CD14-positive monocyte (primary cell): ENCODE data around the gene PIEZO1. TPM values are rescaled to one million over a fixed set of nuclear protein-coding genes. Genes with fewer than 3 reads are reported as not detected.

Source experiments
- DNase-seq, 3 donors: peaks; one replicate each; pipeline ENCODE4 v3.0.0-alpha.2; 2011 to 2022
- H2AFZ ChIP-seq: 2 replicates; pipeline ENCODE4 v1.6.0; 2012; ENCODE audit warnings: mild to moderate bottlenecking, low read depth, low read length, inconsistent platforms; ENCODE audit not compliant: insufficient read depth, poor library complexity, severe bottlenecking
- H3K27ac ChIP-seq, 2 donors: 1 replicate in 1 of 2; 2 replicates in 1 of 2; pipeline ENCODE4 v1.5.1; 2012 to 2013; ENCODE audit warnings: low read length in 2 of 2, control low read depth in 1 of 2, inconsistent platforms in 1 of 2, low read depth in 1 of 2, mild to moderate bottlenecking in 1 of 2
- H3K27me3 ChIP-seq, 2 donors: one replicate each; pipeline versions ENCODE4 v1.6.0 to v1.6.1; 2011 to 2013; ENCODE audit warnings: low read length in 2 of 2; ENCODE audit not compliant: control insufficient read depth in 2 of 2, insufficient read depth in 2 of 2
- H3K36me3 ChIP-seq, 2 donors: replicated peaks in 1 of 2; 1 replicate in 1 of 2; 2 replicates in 1 of 2; pipeline versions ENCODE4 v1.5.1 to v1.6.1; 2012 to 2013; ENCODE audit warnings: low read length in 2 of 2, control low read depth in 1 of 2, inconsistent platforms in 1 of 2, mild to moderate bottlenecking in 1 of 2; ENCODE audit not compliant: insufficient read depth in 2 of 2, control insufficient read depth in 1 of 2
- H3K4me1 ChIP-seq, 2 donors: 1 replicate in 1 of 2; 2 replicates in 1 of 2; pipeline versions ENCODE4 v1.5.1 to v1.6.1; 2012 to 2013; ENCODE audit warnings: low read length in 2 of 2, control low read depth in 1 of 2, inconsistent platforms in 1 of 2, mild to moderate bottlenecking in 1 of 2, moderate library complexity in 1 of 2; ENCODE audit not compliant: insufficient read depth in 2 of 2, control insufficient read depth in 1 of 2
- H3K4me2 ChIP-seq: replicated peaks from 2 replicates; pipeline ENCODE3; 2012; ENCODE audit warnings: low read length, moderate library complexity, mild to moderate bottlenecking; ENCODE audit not compliant: poor library complexity, severe bottlenecking; ENCODE audit errors: extremely low read depth
- H3K4me3 ChIP-seq, 3 experiments: fragments of 200-600 bp in 1 of 3; sonication (generic) in 1 of 3; replicated peaks in 1 of 3; 1 replicate in 2 of 3; 2 replicates in 1 of 3; pipeline ENCODE4 v1.5.1; 2011 to 2013; ENCODE audit warnings: low read length in 3 of 3, mild to moderate bottlenecking in 3 of 3, control low read depth in 2 of 3, low read depth in 2 of 3, inconsistent platforms in 1 of 3, moderate library complexity in 1 of 3
- H3K79me2 ChIP-seq: 2 replicates; pipeline ENCODE4 v1.6.0; 2012; ENCODE audit warnings: mild to moderate bottlenecking, control low read depth, inconsistent platforms, low read length, moderate library complexity; ENCODE audit not compliant: insufficient read depth
- H3K9ac ChIP-seq: 2 replicates; pipeline ENCODE4 v1.6.0; 2017; ENCODE audit warnings: low read length, mild to moderate bottlenecking; ENCODE audit not compliant: insufficient read depth, poor library complexity, severe bottlenecking
- H3K9me3 ChIP-seq, 2 donors: replicated peaks in 1 of 2; 1 replicate in 1 of 2; 2 replicates in 1 of 2; pipeline versions ENCODE4 v1.5.1 to v1.6.1; 2012 to 2013; ENCODE audit warnings: low read length in 2 of 2, control low read depth in 1 of 2; ENCODE audit not compliant: control insufficient read depth in 1 of 2, insufficient read depth in 1 of 2
- H4K20me1 ChIP-seq: 2 replicates; pipeline ENCODE4 v1.6.0; 2012; ENCODE audit warnings: mild to moderate bottlenecking, low read length, control low read depth, moderate library complexity; ENCODE audit not compliant: insufficient read depth
- H3K27ac Mint-ChIP-seq, 7 donors: one replicate each; pipeline ENCODE4 v1.8.0; 2020; ENCODE audit warnings: mild to moderate bottlenecking in 7 of 7, mixed read lengths in 7 of 7, moderate library complexity in 6 of 7, inconsistent platforms in 2 of 7
- H3K27me3 Mint-ChIP-seq, 3 donors: one replicate each; pipeline ENCODE4 v1.8.0; 2021 to 2022; ENCODE audit warnings: low read depth in 3 of 3, mild to moderate bottlenecking in 3 of 3, mixed read lengths in 3 of 3, moderate library complexity in 3 of 3, inconsistent platforms in 1 of 3
- H3K36me3 Mint-ChIP-seq, 2 donors: one replicate each; pipeline ENCODE4 v1.8.0; 2020; ENCODE audit warnings: mixed read lengths in 2 of 2, inconsistent platforms in 1 of 2, mild to moderate bottlenecking in 1 of 2
- H3K4me1 Mint-ChIP-seq: one replicate; pipeline ENCODE4 v1.8.0; 2020; ENCODE audit warnings: mild to moderate bottlenecking, mixed read lengths
- H3K4me3 Mint-ChIP-seq, 2 donors: one replicate each; pipeline ENCODE4 v1.8.0; 2020; ENCODE audit warnings: mild to moderate bottlenecking in 2 of 2, mixed read lengths in 2 of 2, moderate library complexity in 1 of 2
- H3K9me3 Mint-ChIP-seq, 7 donors: one replicate each; pipeline ENCODE4 v1.8.0; 2020 to 2022; ENCODE audit warnings: mixed read lengths in 7 of 7, mild to moderate bottlenecking in 6 of 7, moderate library complexity in 6 of 7, inconsistent platforms in 2 of 7
- CTCF ChIP-seq: fragments of 200-600 bp; IDR thresholded peaks from one replicate; pipeline ENCODE4 v1.8.0; 2022; ENCODE audit warnings: antibody characterized with exemption, mild to moderate bottlenecking
- WGBS: methylation state at CpG from one replicate; pipeline ENCODE4 v1.1.5; 2013; ENCODE audit warnings: missing lambda C conversion rate; ENCODE audit not compliant: insufficient coverage; 5-methylcytosine and 5-hydroxymethylcytosine counted together
- intact Hi-C, 2 donors: fragments of 100-400 bp; cut with micrococcal nuclease; formaldehyde crosslinking; loops; one replicate each; pipeline versions ENCODE4 v1.15.0 to v1.15.1; 2023
- polyA plus RNA-seq, 3 donors: library from polyadenylated mRNA; depleted of rRNA in 1 of 3; unstranded in 2 of 3; stranded (reverse) in 1 of 3; fragments of 300-500 nt in 2 of 3; fragments of >200 nt in 1 of 3; fragmentation: Illumina TruSeq in 2 of 3; gene quantifications; 1 replicate in 2 of 3; 2 replicates in 1 of 3; pipeline ENCODE4 v1.2.3, GENCODE V29; 2012 to 2021

Gene PIEZO1
- polyA plus RNA-seq, 3 donors, result 10.2 to 405 (median 15.0) TPM

GRCh38 chr16:88806491-88807111 is 21.6 kb upstream of the PIEZO1 start:
- H3K4me3 ChIP-seq, result no peak overlapping the region
- H3K4me1 Mint-ChIP-seq, result peaks cover 32% of the 10 kb centered on the region
- H3K27me3 ChIP-seq, result no peaks in the 10 kb centered on the region
- peaks cover 40% of the 10 kb centered on the region for H4K20me1 ChIP-seq
- H3K27ac Mint-ChIP-seq, result no peak overlapping the region
- H3K4me2 ChIP-seq, result no peak overlapping the region
- H3K9ac ChIP-seq, result no peak overlapping the region
- no peak overlapping the region for H3K27ac ChIP-seq
- H3K27me3 Mint-ChIP-seq, result peaks cover 0 to 2% (median 0%) of the 10 kb centered on the region in 3 donors
- H3K79me2 ChIP-seq, result peaks cover 81% of the 10 kb centered on the region
- WGBS, result 94% methylated on average over 26 of the region's 27 CpGs
- DNase-seq, result no peak
- H3K9me3 Mint-ChIP-seq, result peaks cover 0 to 3% (median 0%) of the 10 kb centered on the region in 7 donors
- H3K36me3 ChIP-seq, result peaks cover 14 to 25% of the 10 kb centered on the region in 2 donors
- H3K4me3 Mint-ChIP-seq, result no peak overlapping the region
- H2AFZ ChIP-seq, result no peak overlapping the region
- peaks cover 44 to 60% of the 10 kb centered on the region in 2 donors for H3K4me1 ChIP-seq
- H3K36me3 Mint-ChIP-seq, result peaks cover 19 to 30% of the 10 kb centered on the region in 2 donors
- TF ChIP-seq CTCF, result no peak
- no peaks in the 10 kb centered on the region for H3K9me3 ChIP-seq
- intact Hi-C loops, result no loop called here

GRCh38 chr16:88805887-88806393 is 20.9 kb upstream of the PIEZO1 start:
- Mint-ChIP-seq H3K36me3 (peaks cover 19 to 30% of the 10 kb centered on the region in 2 donors), H3K4me1 (peaks cover 35% of the 10 kb centered on the region), H3K4me3 (no peak overlapping the region), H3K27me3 (peaks cover 0 to 2% (median 0%) of the 10 kb centered on the region in 3 donors), H3K27ac (no peak overlapping the region), H3K9me3 (peaks cover 0 to 5% (median 0%) of the 10 kb centered on the region in 7 donors)
- H3K27ac ChIP-seq, result no peak overlapping the region
- H3K36me3 ChIP-seq, result peaks cover 14 to 25% of the 10 kb centered on the region in 2 donors
- H3K27me3 ChIP-seq, result no peaks in the 10 kb centered on the region
- no peak for DNase-seq
- H2AFZ ChIP-seq, result no peak overlapping the region
- H3K4me1 ChIP-seq, result peaks cover 45 to 60% of the 10 kb centered on the region in 2 donors
- peaks cover 79% of the 10 kb centered on the region for H3K79me2 ChIP-seq
- TF ChIP-seq CTCF, result no peak
- no peak overlapping the region for H3K4me2 ChIP-seq
- intact Hi-C loops, result no loop called here
- no peak overlapping the region for H3K9ac ChIP-seq
- 94% methylated on average over 20 of the region's 21 CpGs for WGBS
- H3K9me3 ChIP-seq, result no peaks in the 10 kb centered on the region
- no peak overlapping the region for H3K4me3 ChIP-seq
- peaks cover 36% of the 10 kb centered on the region for H4K20me1 ChIP-seq
